ENCODE data around the gene TM4SF4. TPM values are rescaled to one million over a fixed set of nuclear protein-coding genes. Genes with fewer than 3 reads are reported as not detected.

TM4SF4 gene
- polyA plus RNA-seq, 1 donor (not counting 4 experiments of a cell fraction or from before 2014, with no cell fraction given) = not detected

DNA sequence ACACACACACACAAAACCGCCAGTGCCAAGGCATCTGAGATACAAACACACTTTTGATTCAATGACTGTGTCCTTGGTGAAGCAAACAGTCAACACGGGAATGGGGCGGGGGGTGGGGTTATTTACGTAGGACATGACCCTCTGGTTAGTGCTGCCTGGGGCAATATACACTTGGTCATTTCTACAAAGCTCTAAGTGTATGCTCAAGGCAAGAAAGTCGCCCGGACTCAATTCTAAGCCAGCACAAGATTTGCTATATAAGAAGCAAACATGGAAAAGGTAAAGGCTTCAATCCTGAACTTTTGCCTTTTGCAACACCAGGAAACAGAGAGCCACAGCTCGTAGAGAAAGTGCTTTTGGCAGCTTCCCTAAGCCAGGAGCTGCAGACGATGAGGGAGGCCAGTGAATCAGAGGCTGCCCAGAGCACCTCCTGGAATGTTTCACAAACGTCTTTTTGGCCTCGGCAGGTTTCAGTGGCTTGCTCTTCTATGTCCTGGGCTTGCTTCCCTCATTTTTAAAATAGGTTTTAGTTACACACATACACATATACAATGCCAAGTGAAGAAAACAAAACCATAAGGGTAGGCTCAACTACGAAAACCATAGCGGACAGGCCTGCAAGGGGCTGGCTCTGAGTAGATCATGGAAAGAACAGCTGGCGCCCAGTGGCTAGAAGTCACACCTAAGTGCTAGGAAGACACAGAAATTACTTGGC, 73.6 kb downstream of the TM4SF4 start:
- Histone ChIP-seq H4K20me1 (ENCODE audit: control insufficient read depth, extremely low read depth, insufficient read depth, low read length) (no peaks in the 10 kb centered on the region), H3K27me3 (ENCODE audit: control insufficient read depth, extremely low read depth, insufficient read depth, low read length) (no peaks in the 10 kb centered on the region), H3K27ac (ENCODE audit: control insufficient read depth, insufficient read depth, low read length) (no peak overlapping the region), H3K36me3 (ENCODE audit: control insufficient read depth in 2 of 2, extremely low read depth in 1 of 2, insufficient read depth in 2 of 2, low read length in 2 of 2) (peaks cover 2% of the 10 kb centered on the region in 2 experiments), H3K9me3 (ENCODE audit: control insufficient read depth, low read depth, low read length) (no peaks in the 10 kb centered on the region), H2AFZ (ENCODE audit: control insufficient read depth, low read length) (no peak overlapping the region), H3K9me1 (ENCODE audit: control insufficient read depth, extremely low read depth, insufficient read depth, low read length) (no peaks in the 10 kb centered on the region), H3K4me3 (ENCODE audit: control insufficient read depth in 2 of 3, extremely low read depth in 1 of 3, insufficient read depth in 2 of 3, low read depth in 1 of 3, low read length in 3 of 3) (no peak overlapping the region), H3K79me2 (ENCODE audit: control insufficient read depth, insufficient read depth, low read length) (peaks cover 32% of the 10 kb centered on the region), H3K9ac (ENCODE audit: control insufficient read depth, extremely low read depth, insufficient read depth, low read length) (no peak overlapping the region), H3K4me1 (ENCODE audit: control insufficient read depth, extremely low read depth, insufficient read depth, low read length) (no peaks in the 10 kb centered on the region), H3K4me2 (ENCODE audit: control insufficient read depth, extremely low read depth, insufficient read depth, low read depth, low read length) (no peak overlapping the region)
- DNase-seq (ENCODE audit: low read depth, low spot score) = no peak
- TF ChIP-seq EZH2 (IDR thresholded peaks at IDR 0.05; ENCODE audit: low read length) = no peak
- TF ChIP-seq, protein P1, sequence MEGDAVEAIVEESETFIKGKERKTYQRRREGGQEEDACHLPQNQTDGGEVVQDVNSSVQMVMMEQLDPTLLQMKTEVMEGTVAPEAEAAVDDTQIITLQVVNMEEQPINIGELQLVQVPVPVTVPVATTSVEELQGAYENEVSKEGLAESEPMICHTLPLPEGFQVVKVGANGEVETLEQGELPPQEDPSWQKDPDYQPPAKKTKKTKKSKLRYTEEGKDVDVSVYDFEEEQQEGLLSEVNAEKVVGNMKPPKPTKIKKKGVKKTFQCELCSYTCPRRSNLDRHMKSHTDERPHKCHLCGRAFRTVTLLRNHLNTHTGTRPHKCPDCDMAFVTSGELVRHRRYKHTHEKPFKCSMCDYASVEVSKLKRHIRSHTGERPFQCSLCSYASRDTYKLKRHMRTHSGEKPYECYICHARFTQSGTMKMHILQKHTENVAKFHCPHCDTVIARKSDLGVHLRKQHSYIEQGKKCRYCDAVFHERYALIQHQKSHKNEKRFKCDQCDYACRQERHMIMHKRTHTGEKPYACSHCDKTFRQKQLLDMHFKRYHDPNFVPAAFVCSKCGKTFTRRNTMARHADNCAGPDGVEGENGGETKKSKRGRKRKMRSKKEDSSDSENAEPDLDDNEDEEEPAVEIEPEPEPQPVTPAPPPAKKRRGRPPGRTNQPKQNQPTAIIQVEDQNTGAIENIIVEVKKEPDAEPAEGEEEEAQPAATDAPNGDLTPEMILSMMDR (optimal IDR thresholded peaks at IDR 0.05 in 1 of 3, IDR thresholded peaks at IDR 0.05 in 1 of 3, conservative IDR thresholded peaks at IDR 0.05 in 1 of 3; ENCODE audit: extremely low read depth in 1 of 3, insufficient read depth in 2 of 3, low read length in 3 of 3) = no peak
- dilution Hi-C loops (cut with MboI; ENCODE audit: extremely low pct_ligation_motif_present, low sequenced_read_pairs) = no loop called here
- FAIRE-seq = no peak

DNA sequence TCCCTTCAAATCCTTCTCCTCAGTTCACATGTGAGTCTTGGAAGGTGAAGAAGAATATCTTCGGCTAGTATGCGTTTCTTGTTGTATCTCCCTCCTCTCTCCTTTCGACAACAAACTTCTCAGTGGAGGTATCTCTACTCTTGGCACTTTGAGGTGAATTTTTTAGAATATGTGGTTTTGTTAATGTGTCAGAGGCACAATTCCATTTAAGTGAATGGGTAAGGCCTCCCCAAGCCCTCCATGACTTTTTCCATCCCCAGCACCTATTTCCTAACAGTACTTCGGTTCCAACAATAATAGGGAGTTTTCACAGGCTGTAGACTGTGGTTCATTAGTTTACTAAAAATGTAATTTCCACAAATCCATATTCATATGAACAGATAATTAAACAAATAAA, 74.2 kb downstream of the TM4SF4 start:
- Histone ChIP-seq H3K9me1 (ENCODE audit: control insufficient read depth, extremely low read depth, insufficient read depth, low read length) (no peaks in the 10 kb centered on the region), H3K4me3 (ENCODE audit: control insufficient read depth in 2 of 3, extremely low read depth in 1 of 3, insufficient read depth in 2 of 3, low read depth in 1 of 3, low read length in 3 of 3) (no peak overlapping the region), H3K4me2 (ENCODE audit: control insufficient read depth, extremely low read depth, insufficient read depth, low read depth, low read length) (no peak overlapping the region), H3K79me2 (ENCODE audit: control insufficient read depth, insufficient read depth, low read length) (peaks cover 38% of the 10 kb centered on the region), H3K27ac (ENCODE audit: control insufficient read depth, insufficient read depth, low read length) (no peak overlapping the region), H4K20me1 (ENCODE audit: control insufficient read depth, extremely low read depth, insufficient read depth, low read length) (no peaks in the 10 kb centered on the region), H3K4me1 (ENCODE audit: control insufficient read depth, extremely low read depth, insufficient read depth, low read length) (peaks cover 2% of the 10 kb centered on the region), H3K36me3 (ENCODE audit: control insufficient read depth in 2 of 2, extremely low read depth in 1 of 2, insufficient read depth in 2 of 2, low read length in 2 of 2) (peaks cover 2% of the 10 kb centered on the region in 2 experiments), H3K9ac (ENCODE audit: control insufficient read depth, extremely low read depth, insufficient read depth, low read length) (no peak overlapping the region), H2AFZ (ENCODE audit: control insufficient read depth, low read length) (no peak overlapping the region), H3K27me3 (ENCODE audit: control insufficient read depth, extremely low read depth, insufficient read depth, low read length) (no peaks in the 10 kb centered on the region), H3K9me3 (ENCODE audit: control insufficient read depth, low read depth, low read length) (no peaks in the 10 kb centered on the region)
- TF ChIP-seq, protein P1 (optimal IDR thresholded peaks at IDR 0.05 in 1 of 3, IDR thresholded peaks at IDR 0.05 in 1 of 3, conservative IDR thresholded peaks at IDR 0.05 in 1 of 3; ENCODE audit: extremely low read depth in 1 of 3, insufficient read depth in 2 of 3, low read length in 3 of 3) = no peak
- no peak for TF ChIP-seq EZH2 (IDR thresholded peaks at IDR 0.05; ENCODE audit: low read length)
- dilution Hi-C loops (cut with MboI; ENCODE audit: extremely low pct_ligation_motif_present, low sequenced_read_pairs) = no loop called here
- DNase-seq (ENCODE audit: low read depth, low spot score) (no peak), FAIRE-seq (no peak)

Data from keratinocyte (primary cell).